ENCODE data around the gene ZMIZ1. TPM values are rescaled to one million over a fixed set of nuclear protein-coding genes. Genes with fewer than 3 reads are reported as not detected.

Gene ZMIZ1
- total RNA-seq, 4 donors from 2014 or later = 22.7 to 37.5 (median 31.7) TPM

GRCh38 chr10:79318369-79318768 is 249.6 kb downstream of the ZMIZ1 start:
- in situ Hi-C loops (cut with MboI; ENCODE audit: low sequenced_read_pairs in 4 of 4) (no loop called here), intact Hi-C loops (cut with DNase I; ENCODE audit: low total_unique reads) (no loop called here)
- ATAC-seq (no peak), DNase-seq (no peak)
- TF ChIP-seq CTCF (IDR thresholded peaks at IDR 0.05 in 4 of 5, conservative IDR thresholded peaks at IDR 0.05 in 1 of 5) (no peak), POLR2A (IDR thresholded peaks at IDR 0.05) (no peak)
- Histone ChIP-seq H3K36me3 (peaks cover 0 to 7% of the 10 kb centered on the region in 2 donors), H3K27me3 (no peaks in the 10 kb centered on the region), H3K4me1 (peaks cover 0 to 5% of the 10 kb centered on the region in 2 donors), H3K9me3 (no peaks in the 10 kb centered on the region), H3K4me3 (no peak overlapping the region), H3K27ac (no peak overlapping the region)

- peaks cover 0 to 5% of the 10 kb centered on the region in 2 donors for H3K4me1 ChIP-seq
- no peak for DNase-seq
- no peak for ATAC-seq
- intact Hi-C loops (cut with DNase I; ENCODE audit: low total_unique reads) = no loop called here
- no peak overlapping the region for H3K27ac ChIP-seq
- in situ Hi-C loops (cut with MboI; ENCODE audit: low sequenced_read_pairs in 4 of 4) = no loop called here
- no peaks in the 10 kb centered on the region for H3K36me3 ChIP-seq
- H3K27me3 ChIP-seq = no peaks in the 10 kb centered on the region
- no peaks in the 10 kb centered on the region for H3K9me3 ChIP-seq
- no peak for TF ChIP-seq POLR2A (IDR thresholded peaks at IDR 0.05)
- TF ChIP-seq CTCF (IDR thresholded peaks at IDR 0.05 in 4 of 5, conservative IDR thresholded peaks at IDR 0.05 in 1 of 5) = no peak
- no peak overlapping the region for H3K4me3 ChIP-seq
Observed at GRCh38 chr10:79319115-79319771, 250.5 kb downstream of the ZMIZ1 start.

GRCh38 chr10:79320316-79320715 is 251.6 kb downstream of the ZMIZ1 start:
- in situ Hi-C loops (cut with MboI; ENCODE audit: low sequenced_read_pairs in 4 of 4) (no loop called here), intact Hi-C loops (cut with DNase I; ENCODE audit: low total_unique reads) (no loop called here)
- Histone ChIP-seq H3K27me3 (no peaks in the 10 kb centered on the region), H3K4me3 (no peak overlapping the region), H3K4me1 (peaks cover 0 to 5% of the 10 kb centered on the region in 2 donors), H3K27ac (peak overlapping the region in 1 of 4 donors; percentile 65), H3K36me3 (no peaks in the 10 kb centered on the region), H3K9me3 (no peaks in the 10 kb centered on the region)
- ATAC-seq (no peak), DNase-seq (no peak)
- TF ChIP-seq POLR2A (IDR thresholded peaks at IDR 0.05) (no peak), CTCF (IDR thresholded peaks at IDR 0.05 in 4 of 5, conservative IDR thresholded peaks at IDR 0.05 in 1 of 5) (no peak)

GRCh38 chr10:79320820-79321493 is 252.2 kb downstream of the ZMIZ1 start:
- Histone ChIP-seq H3K9me3 (no peaks in the 10 kb centered on the region), H3K4me1 (peaks cover 0 to 5% of the 10 kb centered on the region in 2 donors), H3K36me3 (no peaks in the 10 kb centered on the region), H3K4me3 (no peak overlapping the region), H3K27ac (peak overlapping the region in 1 of 4 donors; percentile 65), H3K27me3 (no peaks in the 10 kb centered on the region)
- in situ Hi-C loops (cut with MboI; ENCODE audit: low sequenced_read_pairs in 4 of 4) (no loop called here), intact Hi-C loops (cut with DNase I; ENCODE audit: low total_unique reads) (no loop called here)
- ATAC-seq = peak; percentile 43 to 48
- DNase-seq = no peak
- TF ChIP-seq POLR2A (IDR thresholded peaks at IDR 0.05) = no peak
- TF ChIP-seq CTCF (IDR thresholded peaks at IDR 0.05 in 4 of 5, conservative IDR thresholded peaks at IDR 0.05 in 1 of 5) = no peak

Data from gastrocnemius medialis (tissue), 4 donors.